ENCODE results near the gene FANK1. TPM values are rescaled to one million over a fixed set of nuclear protein-coding genes. Genes with fewer than 3 reads are reported as not detected.
"Not testable (repeated sequence)": the region's sequence is repeated elsewhere in the genome, so short reads cannot be mapped to it uniquely, and the experiment has no call there.

Gene FANK1
- total and polyA plus RNA-seq, 12 donors: 1.7 to 23.7 (median 4.6) TPM

GRCh38 chr10:125911145-125911544 is 14.8 kb downstream of the FANK1 start:
- DNase-seq: no peak
- Histone ChIP-seq H3K4me3 (no peak overlapping the region), H3K27me3 (no peaks in the 10 kb centered on the region), H3K27ac (no peak overlapping the region), H3K9me3 (replicated peaks in 1 of 3) (no peaks in the 10 kb centered on the region), H3K36me3 (replicated peaks in 1 of 2) (no peaks in the 10 kb centered on the region), H3K4me1 (replicated peaks in 1 of 2) (no peaks in the 10 kb centered on the region)
- WGBS, 4 donors: 81 to 84% (median 83%) methylated on average over 10 of the region's 10 CpGs
- TF ChIP-seq POLR2A (IDR thresholded peaks at IDR 0.05): no peak
- TF ChIP-seq, protein P1, sequence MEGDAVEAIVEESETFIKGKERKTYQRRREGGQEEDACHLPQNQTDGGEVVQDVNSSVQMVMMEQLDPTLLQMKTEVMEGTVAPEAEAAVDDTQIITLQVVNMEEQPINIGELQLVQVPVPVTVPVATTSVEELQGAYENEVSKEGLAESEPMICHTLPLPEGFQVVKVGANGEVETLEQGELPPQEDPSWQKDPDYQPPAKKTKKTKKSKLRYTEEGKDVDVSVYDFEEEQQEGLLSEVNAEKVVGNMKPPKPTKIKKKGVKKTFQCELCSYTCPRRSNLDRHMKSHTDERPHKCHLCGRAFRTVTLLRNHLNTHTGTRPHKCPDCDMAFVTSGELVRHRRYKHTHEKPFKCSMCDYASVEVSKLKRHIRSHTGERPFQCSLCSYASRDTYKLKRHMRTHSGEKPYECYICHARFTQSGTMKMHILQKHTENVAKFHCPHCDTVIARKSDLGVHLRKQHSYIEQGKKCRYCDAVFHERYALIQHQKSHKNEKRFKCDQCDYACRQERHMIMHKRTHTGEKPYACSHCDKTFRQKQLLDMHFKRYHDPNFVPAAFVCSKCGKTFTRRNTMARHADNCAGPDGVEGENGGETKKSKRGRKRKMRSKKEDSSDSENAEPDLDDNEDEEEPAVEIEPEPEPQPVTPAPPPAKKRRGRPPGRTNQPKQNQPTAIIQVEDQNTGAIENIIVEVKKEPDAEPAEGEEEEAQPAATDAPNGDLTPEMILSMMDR (IDR thresholded peaks at IDR 0.05): no peak
- intact Hi-C loops (cut with DNase I): no loop called here

GRCh38 chr10:125911990-125912389 is 15.6 kb downstream of the FANK1 start:
- Histone ChIP-seq H3K4me1 (replicated peaks in 1 of 2) (no peaks in the 10 kb centered on the region), H3K27ac (no peak overlapping the region), H3K9me3 (replicated peaks in 1 of 3) (no peaks in the 10 kb centered on the region), H3K36me3 (replicated peaks in 1 of 2) (no peaks in the 10 kb centered on the region), H3K4me3 (no peak overlapping the region), H3K27me3 (no peaks in the 10 kb centered on the region)
- intact Hi-C loops (cut with DNase I): no loop called here
- 63 to 78% (median 71%) methylated on average over 4 of the region's 4 CpGs for WGBS, 4 donors
- no peak for DNase-seq
- TF ChIP-seq, protein P1 (IDR thresholded peaks at IDR 0.05): no peak
- TF ChIP-seq POLR2A (IDR thresholded peaks at IDR 0.05): no peak

- H3K27ac ChIP-seq; H3K4me3 ChIP-seq; H3K36me3 ChIP-seq (replicated peaks in 1 of 2); DNase-seq; H3K27me3 ChIP-seq; intact Hi-C loops (cut with DNase I); H3K9me3 ChIP-seq (replicated peaks in 1 of 3); H3K4me1 ChIP-seq (replicated peaks in 1 of 2): not testable (repeated sequence)
- WGBS, 4 donors: 60 to 70% (median 65%) methylated on average over 6 of the region's 6 CpGs
Measured at GRCh38 chr10:125913277-125913676, 16.9 kb downstream of the FANK1 start.

- no peak for DNase-seq
- H3K27ac ChIP-seq: no peak overlapping the region
- intact Hi-C loops (cut with DNase I): no loop called here
Measured at GRCh38 chr10:125916977-125917376, 20.6 kb downstream of the FANK1 start.

GRCh38 chr10:125917704-125918361 is 21.5 kb downstream of the FANK1 start:
- intact Hi-C loops (cut with DNase I); DNase-seq; H3K27ac ChIP-seq; H3K36me3 ChIP-seq (replicated peaks in 1 of 2); H3K9me3 ChIP-seq (replicated peaks in 1 of 3); H3K4me3 ChIP-seq; H3K4me1 ChIP-seq (replicated peaks in 1 of 2); H3K27me3 ChIP-seq: not testable (repeated sequence)
- WGBS, 4 donors: 82 to 89% (median 87%) methylated on average over 8 of the region's 8 CpGs

More at GRCh38 chr10:125916977-125917376, 20.6 kb downstream of the FANK1 start:
- Histone ChIP-seq H3K27me3 (no peaks in the 10 kb centered on the region), H3K9me3 (replicated peaks in 1 of 3) (no peaks in the 10 kb centered on the region), H3K4me3 (no peak overlapping the region), H3K36me3 (replicated peaks in 1 of 2) (no peaks in the 10 kb centered on the region), H3K4me1 (replicated peaks in 1 of 2) (no peaks in the 10 kb centered on the region)
- TF ChIP-seq, protein P1 (IDR thresholded peaks at IDR 0.05): no peak
- no peak for TF ChIP-seq POLR2A (IDR thresholded peaks at IDR 0.05)
- 62 to 81% (median 66%) methylated on average over 3 of the region's 3 CpGs for WGBS, 4 donors

DNA sequence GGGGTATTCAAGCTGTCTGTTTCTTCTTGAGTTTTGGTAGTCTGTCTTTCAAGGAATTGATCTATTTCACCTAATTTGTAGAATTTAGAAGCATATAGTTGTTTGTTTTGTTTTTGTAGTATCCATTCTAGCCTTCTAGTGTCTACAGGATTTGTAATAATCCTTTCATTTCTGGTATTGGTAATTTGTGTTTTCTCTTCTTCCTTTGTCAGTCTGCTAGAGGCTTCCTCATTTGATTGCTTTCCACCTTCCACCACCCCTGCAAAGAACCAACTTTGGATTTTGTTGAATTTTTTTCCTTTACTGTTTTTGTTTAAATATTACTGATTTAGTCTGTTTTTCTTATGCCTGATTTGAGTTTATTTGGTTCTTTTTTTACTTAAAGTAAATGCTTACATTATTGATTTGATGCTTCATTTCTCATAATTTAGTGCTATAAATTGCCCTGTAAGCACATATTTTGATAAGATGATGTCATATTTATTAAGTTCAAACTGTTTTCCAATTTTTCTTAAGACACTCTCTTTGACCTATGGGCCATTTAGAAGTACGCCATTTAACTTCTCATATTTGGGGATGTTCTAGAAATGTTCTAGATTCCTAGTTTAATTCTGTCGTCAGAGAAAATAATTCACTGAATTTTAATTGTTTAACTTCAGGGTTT is 25.4 kb downstream of the FANK1 start:
- H3K9me3 ChIP-seq (replicated peaks in 1 of 3); DNase-seq; H3K36me3 ChIP-seq (replicated peaks in 1 of 2); intact Hi-C loops (cut with DNase I); H3K27me3 ChIP-seq; H3K27ac ChIP-seq; H3K4me3 ChIP-seq; H3K4me1 ChIP-seq (replicated peaks in 1 of 2): not testable (repeated sequence)
- 94 to 97% (median 96%) methylated on average over 2 of the region's 2 CpGs for WGBS, 4 donors
